HG03045 (cell line): ENCODE data around the gene S100A8.
"Not testable (repeated sequence)": the region's sequence is repeated elsewhere in the genome, so short reads cannot be mapped to it uniquely, and the experiment has no call there.

Source experiments
- ATAC-seq: cut with Tn5 transposase; IDR thresholded peaks from one replicate; pipeline ENCODE4 v1.9.1; 2021; ENCODE audit warnings: mild to moderate bottlenecking, moderate library complexity; ENCODE audit not compliant: unreplicated experiment

Gene S100A8

DNA sequence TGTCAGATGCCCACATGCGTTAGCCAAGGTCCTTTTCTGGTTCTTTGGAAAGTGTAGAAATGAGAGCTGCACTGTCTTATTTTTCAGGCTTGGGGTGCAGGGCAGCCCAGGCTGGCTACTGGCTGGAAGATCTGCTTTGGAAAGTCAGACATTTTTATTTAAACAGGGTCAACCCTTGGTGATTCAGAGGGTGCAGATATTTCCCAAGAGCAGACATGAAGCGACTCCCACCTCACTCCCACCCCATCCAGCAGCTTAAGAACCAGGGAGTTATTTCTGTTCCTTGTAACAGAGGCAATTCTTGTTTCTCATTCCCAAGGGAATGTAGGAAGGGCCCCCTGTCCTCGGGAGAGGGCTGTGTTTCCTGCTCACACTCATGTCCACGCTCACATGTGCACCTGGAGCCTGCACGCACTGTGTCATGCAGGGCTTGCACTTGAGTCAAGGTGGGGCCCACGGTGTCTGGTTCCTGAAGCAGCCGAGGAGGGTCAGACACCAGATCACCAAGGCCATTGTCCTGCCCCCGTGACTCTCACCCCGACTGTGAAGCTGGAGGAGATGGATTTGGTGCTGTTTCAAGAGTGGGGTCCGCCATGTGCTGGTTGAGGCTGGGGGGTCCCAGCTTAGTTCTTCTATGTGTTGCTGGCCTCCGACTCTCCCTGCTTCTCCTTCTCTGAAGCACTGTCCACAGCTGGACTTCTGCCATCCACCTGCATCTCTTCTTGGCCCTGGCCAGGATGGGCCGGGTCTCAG is 26.4 kb upstream of the S100A8 start:
- no peak for ATAC-seq

DNA sequence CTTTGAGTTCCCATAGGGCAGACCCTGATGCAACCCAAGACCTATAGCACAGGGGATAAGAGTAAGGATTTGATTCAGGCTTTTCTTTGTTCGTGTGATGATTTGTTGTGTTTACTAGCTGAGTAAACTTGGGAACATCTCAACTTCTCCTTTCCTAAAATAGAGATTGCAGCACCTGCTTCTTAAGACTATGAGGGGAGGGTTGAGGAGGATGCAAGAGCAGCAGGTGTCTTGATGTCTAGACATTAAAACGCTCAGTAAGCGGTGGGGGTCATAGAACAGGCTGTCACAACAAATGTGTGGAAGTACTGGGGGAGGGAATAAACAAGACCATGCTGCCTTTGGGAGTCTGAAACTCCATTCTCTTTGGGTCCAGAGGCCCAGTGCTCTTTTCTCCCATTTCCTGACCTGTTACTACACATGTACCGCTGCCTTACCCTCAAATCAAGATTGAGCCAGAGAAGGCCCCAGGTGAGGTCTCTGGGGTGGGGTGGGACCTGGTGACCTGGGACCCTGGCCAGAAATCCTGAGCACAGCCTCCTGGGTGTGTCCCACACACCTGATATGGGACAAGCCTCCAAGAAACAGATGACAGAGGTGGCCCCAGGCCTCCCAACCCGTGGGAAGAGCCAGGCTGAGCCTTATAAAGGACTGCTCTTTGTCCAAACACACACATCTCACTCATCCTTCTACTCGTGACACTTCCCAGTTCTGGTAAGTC is 25.1 kb upstream of the S100A8 start, which contains the start of gene S100A7A:
TSS of gene S100A7A (plus strand) at position 671 of the 721 bp plus-strand sequence. CDS start 1,563 bp downstream, outside the sequence.
- no peak for ATAC-seq

DNA sequence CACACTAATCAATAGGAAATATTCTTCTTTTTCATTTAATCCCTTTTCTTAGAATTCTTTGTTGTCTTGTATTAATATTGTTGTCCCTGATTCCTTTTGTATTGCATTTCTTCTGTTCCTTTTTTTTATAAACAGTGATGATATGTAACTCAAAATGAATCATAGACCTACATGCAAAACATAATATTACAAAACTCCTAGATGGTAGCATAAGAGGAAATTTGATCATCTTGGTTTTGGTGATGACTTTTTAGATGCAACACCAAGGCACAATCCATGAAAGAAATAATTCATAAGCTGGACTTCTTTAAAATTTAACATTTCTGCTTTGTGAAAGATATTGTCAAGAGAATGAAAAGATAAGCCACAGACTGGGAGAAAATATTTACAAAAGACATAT is 23.1 kb upstream of the S100A8 start:
- ATAC-seq: not testable (repeated sequence)

DNA sequence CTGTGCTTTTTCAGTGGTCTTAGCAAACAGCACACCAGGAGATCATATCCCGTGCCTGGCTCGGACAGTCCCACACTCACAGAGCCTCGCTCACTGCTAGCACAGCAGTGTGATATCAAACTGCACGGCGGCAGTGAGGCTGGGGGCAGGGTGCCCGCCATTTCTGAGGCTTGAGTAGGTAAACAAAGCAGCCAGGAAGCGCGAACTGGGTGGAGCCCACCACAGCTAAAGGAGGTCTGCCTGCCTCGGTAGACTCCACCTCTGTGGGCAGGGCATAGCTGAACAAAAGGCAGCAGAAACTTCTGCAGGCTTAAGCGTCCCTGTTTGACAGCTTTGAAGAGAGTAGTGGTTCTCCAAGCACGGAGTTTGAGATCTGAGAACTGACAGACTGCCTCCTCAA is 16.4 kb upstream of the S100A8 start:
- ATAC-seq: not testable (repeated sequence)

DNA sequence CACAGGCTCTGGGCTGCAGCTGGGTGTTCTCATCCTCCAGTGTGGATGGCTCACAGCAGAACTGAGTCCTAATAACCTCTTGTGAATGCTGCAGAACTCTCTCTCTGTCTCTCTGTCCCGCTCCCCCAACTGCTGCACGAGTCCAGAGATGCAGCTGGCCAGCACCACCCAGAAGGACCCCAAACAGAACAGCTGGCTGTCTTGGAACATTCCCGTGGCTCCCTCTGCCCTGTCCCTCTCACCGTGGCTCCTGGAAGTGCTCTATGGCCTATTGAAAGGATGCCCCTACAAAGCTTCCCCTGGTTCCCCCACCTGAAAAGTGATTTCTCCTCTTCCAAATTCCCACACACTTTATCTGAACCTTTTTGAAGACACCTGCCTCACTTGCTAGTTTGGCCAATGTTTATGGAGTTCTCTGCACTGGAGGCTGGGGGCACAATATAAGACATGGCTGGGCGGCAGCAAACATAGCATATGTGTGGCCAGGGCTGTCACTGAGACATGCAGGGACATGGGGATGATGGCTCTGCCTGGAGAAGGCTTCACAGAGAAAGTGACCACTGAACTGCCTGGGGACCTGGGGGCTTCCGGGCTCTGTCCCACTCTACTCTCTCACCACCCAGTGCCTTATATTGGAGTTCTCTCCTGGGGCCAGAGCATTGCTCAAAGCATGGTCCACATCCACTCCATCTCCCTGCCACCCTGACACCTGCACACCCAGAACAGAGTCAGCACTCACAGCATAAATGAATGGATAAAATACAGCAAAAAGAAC is 15.1 kb upstream of the S100A8 start:
- ATAC-seq: not testable (repeated sequence)

GRCh38 chr1:153404768-153405167 is 13.9 kb upstream of the S100A8 start:
- no peak for ATAC-seq

GRCh38 chr1:153404086-153404635 is 13.3 kb upstream of the S100A8 start:
- ATAC-seq: no peak

DNA sequence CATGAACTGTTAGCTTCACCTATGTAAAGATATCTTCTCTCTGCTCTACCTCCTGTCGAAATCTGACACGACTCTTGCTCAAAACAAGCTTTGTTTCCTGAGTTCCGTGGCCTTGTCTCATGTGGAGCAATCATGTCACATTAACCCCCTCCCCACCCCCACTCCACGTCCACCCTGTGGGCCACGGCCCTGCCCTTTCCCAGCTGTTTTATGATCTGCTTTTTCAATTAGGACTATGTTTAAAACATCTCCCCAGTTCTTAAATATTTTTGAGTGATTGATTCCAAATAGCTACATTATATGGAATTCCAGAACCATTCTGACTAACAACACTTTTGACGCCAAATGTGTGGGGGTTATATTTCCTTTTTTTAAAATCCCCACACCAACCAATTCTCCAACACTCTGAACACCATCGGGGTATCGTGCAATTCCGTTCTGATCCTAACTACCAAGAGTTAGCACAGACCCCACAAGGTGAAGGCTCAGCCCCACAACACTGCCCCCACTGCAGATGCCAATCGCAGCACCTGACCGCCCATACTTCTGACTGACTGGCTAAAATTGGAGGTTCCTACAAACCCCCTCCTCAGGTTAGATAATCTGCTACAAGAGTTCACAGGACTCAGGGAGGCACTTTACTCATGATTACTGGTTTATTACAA is 12.7 kb upstream of the S100A8 start:
- ATAC-seq: no peak

DNA sequence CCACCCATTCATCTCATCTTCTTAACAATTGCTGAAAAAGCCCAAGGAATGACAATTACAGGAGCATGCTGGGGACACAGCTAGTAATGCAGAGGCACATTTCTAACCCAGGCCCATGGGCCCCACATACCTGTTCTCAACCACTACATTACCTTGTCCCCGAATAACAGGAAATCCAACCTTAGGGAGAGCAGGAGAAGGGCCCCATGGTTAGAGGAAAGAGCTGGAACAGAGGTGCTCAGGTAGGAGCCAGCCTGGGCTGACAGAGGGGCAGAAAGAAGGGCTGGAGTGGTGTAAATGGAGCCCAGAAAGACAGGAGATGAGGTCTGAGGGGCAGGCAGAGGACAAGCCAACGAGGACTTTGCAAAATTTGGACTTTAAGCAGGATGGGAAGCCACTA is 11.4 kb upstream of the S100A8 start:
- ATAC-seq: no peak

- ATAC-seq: no peak
Observed at GRCh38 chr1:153401461-153401860, 10.6 kb upstream of the S100A8 start.

- no peak for ATAC-seq
Observed at GRCh38 chr1:153400244-153400643, 9.4 kb upstream of the S100A8 start.

- no peak for ATAC-seq
Observed at GRCh38 chr1:153399401-153400055, 8.7 kb upstream of the S100A8 start.

GRCh38 chr1:153397924-153398651 is 7.2 kb upstream of the S100A8 start:
- ATAC-seq: no peak

GRCh38 chr1:153397051-153397923 is 6.4 kb upstream of the S100A8 start:
- ATAC-seq: no peak

- no peak for ATAC-seq
Observed at GRCh38 chr1:153396461-153396860, 5.6 kb upstream of the S100A8 start.

DNA sequence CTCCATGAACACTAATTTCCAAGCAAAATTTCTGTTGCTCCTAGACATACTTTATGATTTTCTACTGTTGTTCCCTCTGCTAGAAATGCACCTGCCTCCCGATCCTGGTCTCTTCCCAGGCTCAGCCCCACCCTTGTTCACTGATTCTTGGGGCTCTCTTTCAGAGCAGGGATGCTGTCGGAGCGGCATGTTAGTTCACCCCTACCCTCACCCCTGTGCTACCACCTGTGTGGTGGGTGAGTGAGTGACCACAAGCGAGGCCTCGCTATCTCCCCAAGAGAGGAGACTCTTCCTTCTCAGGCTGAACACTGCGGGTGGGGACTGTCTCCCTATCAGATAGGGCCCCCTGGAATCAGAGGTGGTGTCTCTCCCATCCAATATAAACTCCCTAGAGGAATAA is 4.9 kb upstream of the S100A8 start:
- ATAC-seq: no peak

DNA sequence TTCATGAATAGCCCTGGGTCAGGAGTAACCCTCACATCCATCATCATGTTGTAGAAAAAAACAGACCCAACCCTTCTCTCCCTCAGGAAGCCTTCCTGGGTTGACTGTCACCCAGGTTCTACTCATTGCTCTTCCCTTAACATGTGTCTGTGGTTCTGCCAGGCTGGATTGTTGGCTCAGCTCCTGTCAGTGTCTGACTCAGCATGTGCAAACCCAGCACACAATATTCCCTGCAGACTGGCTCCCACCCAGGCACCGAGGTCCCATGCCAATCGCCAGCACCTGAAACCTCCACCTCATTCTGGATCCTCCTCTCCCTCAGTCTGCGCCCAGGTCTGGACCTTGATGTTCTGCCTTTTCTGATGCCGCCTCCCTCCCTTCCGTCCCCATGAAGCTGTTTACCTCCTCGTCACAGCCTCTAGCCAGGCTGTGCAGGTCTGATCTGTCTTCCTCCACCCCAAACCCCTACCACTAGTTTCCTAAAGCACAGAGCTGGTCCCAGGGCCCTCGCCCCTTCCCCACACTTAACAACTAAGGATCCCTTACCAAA is 4.3 kb upstream of the S100A8 start:
- ATAC-seq: no peak

- ATAC-seq: no peak
Observed at GRCh38 chr1:153394391-153394790, 3.5 kb upstream of the S100A8 start.
